CD4-positive, alpha-beta memory T cell (primary cell): ENCODE data around the gene KRTAP3-2. TPM values are rescaled to one million over a fixed set of nuclear protein-coding genes. Genes with fewer than 3 reads are reported as not detected.

Source experiments
- CTCF ChIA-PET: fragments of 350-600 bp; sonication (Branson Sonifier 250); formaldehyde crosslinking; loops from one replicate; lab custom pipeline; 2021; ENCODE audit warnings: inconsistent platforms; ENCODE audit not compliant: partially characterized antibody; lab: Charles Lee
- POLR2A ChIA-PET: fragments of 350-600 bp; sonication (Branson Sonifier 250); formaldehyde crosslinking; loops from one replicate; lab custom pipeline; 2021; ENCODE audit not compliant: partially characterized antibody; lab: Charles Lee
- DNase-seq, 5 donors: peaks; one replicate each; pipeline versions ENCODE4 v3.0.0 to v3.0.0-alpha.2; 2020 to 2022; ENCODE audit warnings: mixed read lengths in 1 of 5
- H3K27ac ChIP-seq: one replicate; pipeline ENCODE4 v1.7.0; 2013; ENCODE audit warnings: low read depth, low read length
- H3K27me3 ChIP-seq: 2 replicates; pipeline ENCODE4 v1.7.0; 2013; ENCODE audit warnings: mild to moderate bottlenecking, low read length, moderate library complexity; ENCODE audit not compliant: insufficient read depth
- H3K36me3 ChIP-seq: 2 replicates; pipeline ENCODE4 v1.7.0; 2013; ENCODE audit warnings: mild to moderate bottlenecking, low read length, moderate library complexity; ENCODE audit not compliant: insufficient read depth
- H3K4me1 ChIP-seq: 2 replicates; pipeline ENCODE4 v1.7.0; 2013; ENCODE audit warnings: mild to moderate bottlenecking, low read length, moderate library complexity; ENCODE audit not compliant: insufficient read depth
- H3K4me3 ChIP-seq, 2 donors: one replicate each; pipeline ENCODE4 v1.7.0; 2013; ENCODE audit warnings: low read length in 2 of 2, mild to moderate bottlenecking in 1 of 2
- H3K9me3 ChIP-seq, 2 donors: one replicate each; pipeline ENCODE4 v1.7.0; 2013; ENCODE audit warnings: low read length in 2 of 2, control low read depth in 1 of 2; ENCODE audit not compliant: control insufficient read depth in 1 of 2
- H3K27ac Mint-ChIP-seq, 7 donors: one replicate each; pipeline ENCODE4 v1.8.0; 2020 to 2021; ENCODE audit warnings: mixed read lengths in 7 of 7, mild to moderate bottlenecking in 6 of 7, inconsistent platforms in 3 of 7, moderate library complexity in 3 of 7
- H3K27me3 Mint-ChIP-seq, 2 donors: one replicate each; pipeline ENCODE4 v1.8.0; 2020 to 2021; ENCODE audit warnings: mixed read lengths in 2 of 2
- H3K36me3 Mint-ChIP-seq, 2 donors: one replicate each; pipeline ENCODE4 v1.8.0; 2020 to 2021; ENCODE audit warnings: mixed read lengths in 2 of 2, inconsistent platforms in 1 of 2, mild to moderate bottlenecking in 1 of 2
- H3K4me1 Mint-ChIP-seq, 4 donors: one replicate each; pipeline ENCODE4 v1.8.0; 2020 to 2021; ENCODE audit warnings: mixed read lengths in 4 of 4, mild to moderate bottlenecking in 1 of 4
- H3K4me3 Mint-ChIP-seq, 8 donors: one replicate each; pipeline ENCODE4 v1.8.0; 2020 to 2021; ENCODE audit warnings: mixed read lengths in 8 of 8, mild to moderate bottlenecking in 7 of 8, moderate library complexity in 6 of 8, inconsistent platforms in 3 of 8
- H3K9me3 Mint-ChIP-seq, 8 donors: one replicate each; pipeline ENCODE4 v1.8.0; 2020 to 2021; ENCODE audit warnings: mixed read lengths in 8 of 8, mild to moderate bottlenecking in 5 of 8, inconsistent platforms in 3 of 8, moderate library complexity in 1 of 8
- intact Hi-C: fragments of 100-400 bp; cut with micrococcal nuclease; formaldehyde crosslinking; loops from one replicate; pipeline ENCODE4 v1.15.1; 2023
- polyA plus RNA-seq, 2 donors: library from polyadenylated mRNA; unstranded; fragments of 300-500 nt; fragmentation: Illumina TruSeq; gene quantifications; one replicate each; pipeline ENCODE4 v1.2.3, GENCODE V29; 2021
- total RNA-seq, 2 experiments: library from RNA; stranded (reverse); gene quantifications; one replicate each; pipeline ENCODE4 v1.2.3, GENCODE V29; 2021

KRTAP3-2 gene
- total and polyA plus RNA-seq, 4 experiments from 2014 or later, result not detected

DNA sequence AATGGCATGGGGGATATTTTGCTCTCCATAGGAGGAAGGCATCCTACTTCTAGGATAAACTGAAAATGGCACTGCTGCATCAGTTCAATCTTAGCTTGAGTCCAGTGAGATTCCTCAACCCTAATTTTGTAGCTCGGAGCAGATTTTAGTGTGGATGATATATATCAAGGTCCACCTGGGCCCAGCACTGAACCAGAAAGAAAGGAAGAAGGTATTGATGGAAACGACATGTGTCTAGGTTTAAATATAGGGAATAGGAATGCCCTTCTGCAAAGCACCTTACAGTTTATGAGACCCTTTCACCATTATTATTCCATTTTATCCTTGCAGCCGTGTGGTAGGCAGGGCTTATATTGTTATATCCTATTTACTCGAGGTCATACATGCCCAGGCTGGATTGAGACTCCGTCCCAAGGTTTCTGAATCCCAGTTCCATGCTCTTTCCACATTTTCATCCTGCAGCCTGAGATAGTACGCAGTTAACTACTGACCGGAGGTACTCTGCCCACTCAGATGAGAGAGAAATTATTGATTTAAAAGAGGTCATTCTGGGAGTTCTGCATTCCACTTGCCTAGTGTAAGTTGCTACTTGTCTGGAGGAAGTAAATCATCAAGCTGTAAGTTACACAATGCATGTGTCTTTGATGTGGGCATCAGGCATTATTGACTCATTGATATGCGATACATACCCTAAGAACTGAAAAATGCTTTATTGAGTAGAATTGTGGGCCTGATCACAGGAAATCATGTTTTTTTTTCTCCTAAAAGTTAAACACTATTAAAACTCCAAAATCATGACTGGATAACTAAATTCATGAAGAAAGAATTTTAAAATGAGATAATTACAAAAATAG is 43.1 kb downstream of the KRTAP3-2 start:
- H3K27ac Mint-ChIP-seq, result no peak overlapping the region
- POLR2A ChIA-PET, result no interaction called here
- no peak overlapping the region for H3K4me3 ChIP-seq
- H3K36me3 Mint-ChIP-seq, result no peaks in the 10 kb centered on the region
- DNase-seq, result no peak
- no peak overlapping the region for H3K4me3 Mint-ChIP-seq
- peaks cover 4% of the 10 kb centered on the region for H3K27me3 ChIP-seq
- CTCF ChIA-PET, result no interaction called here
- H3K4me1 Mint-ChIP-seq, result no peaks in the 10 kb centered on the region
- H3K36me3 ChIP-seq, result no peaks in the 10 kb centered on the region
- intact Hi-C loops, result no loop called here
- H3K27ac ChIP-seq, result no peak overlapping the region
- H3K9me3 ChIP-seq, result no peaks in the 10 kb centered on the region
- no peaks in the 10 kb centered on the region for H3K4me1 ChIP-seq
- peaks cover 11 to 12% of the 10 kb centered on the region in 2 donors for H3K27me3 Mint-ChIP-seq
- peaks cover 0 to under 1% (median 0%) of the 10 kb centered on the region in 8 donors for H3K9me3 Mint-ChIP-seq

DNA sequence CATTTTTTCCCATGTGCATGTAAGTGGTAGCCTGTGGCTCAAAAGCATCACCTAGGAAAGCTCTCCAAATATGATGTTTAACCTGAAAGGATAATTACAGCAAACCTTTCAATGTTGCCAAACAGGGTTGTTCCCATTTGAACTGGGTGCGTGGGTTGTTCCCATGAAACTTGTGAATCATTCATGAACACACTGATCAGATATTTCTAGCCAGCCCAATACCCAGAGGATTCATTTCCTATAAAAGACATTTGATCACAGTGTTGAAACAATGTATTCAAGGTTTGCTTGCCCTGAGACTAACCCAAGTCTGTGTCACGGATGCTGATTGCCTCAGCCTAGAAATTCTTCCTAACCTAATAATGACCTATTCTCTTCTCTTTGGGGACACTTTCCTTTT is 45.8 kb downstream of the KRTAP3-2 start:
- POLR2A ChIA-PET, result no interaction called here
- intact Hi-C loops, result no loop called here
- CTCF ChIA-PET, result interaction anchor here (2.3 kb wide), 1 partner anchor 9 kb away, joined by 6 read pairs; no protein-coding TSS in a partner anchor
- Histone ChIP-seq H3K4me3 (no peak overlapping the region), H3K27ac (no peak overlapping the region), H3K4me1 (no peaks in the 10 kb centered on the region), H3K27me3 (peaks cover 4% of the 10 kb centered on the region), H3K9me3 (no peaks in the 10 kb centered on the region), H3K36me3 (no peaks in the 10 kb centered on the region)
- H3K36me3 Mint-ChIP-seq, result no peaks in the 10 kb centered on the region
- H3K9me3 Mint-ChIP-seq, result no peaks in the 10 kb centered on the region
- H3K4me3 Mint-ChIP-seq, result no peak overlapping the region
- DNase-seq, result no peak
- H3K27ac Mint-ChIP-seq, result peak overlapping the region in 1 of 7 donors; percentile 12
- H3K27me3 Mint-ChIP-seq, result peaks cover 18 to 25% of the 10 kb centered on the region in 2 donors
- H3K4me1 Mint-ChIP-seq, result no peaks in the 10 kb centered on the region

DNA sequence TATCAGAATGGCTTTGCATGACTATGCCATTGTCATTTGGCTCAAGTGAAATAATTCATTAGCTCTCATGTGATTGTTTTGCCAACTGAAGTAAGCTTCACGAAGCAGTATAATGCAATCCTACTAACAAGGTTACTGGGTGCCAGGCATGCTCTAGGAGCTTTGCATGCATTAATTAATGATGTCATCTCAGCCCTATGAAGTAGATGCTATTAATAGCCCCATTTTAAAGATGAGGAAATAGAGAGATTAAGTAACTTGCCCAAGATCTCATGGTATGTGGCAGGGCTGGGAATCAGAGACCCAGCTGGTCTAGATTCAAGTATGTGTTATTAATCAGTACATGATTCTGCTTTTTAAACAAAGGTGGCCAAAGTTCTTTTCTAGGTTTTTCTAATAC is 47.0 kb downstream of the KRTAP3-2 start:
- ChIA-PET CTCF (interaction anchor here (0.6 to 2.3 kb wide), 4 partner anchors 10 to 92 kb away, joined by 3 to 6 read pairs (median 4); partner anchors contain the start of gene KRT39), POLR2A (no interaction called here)
- H3K27me3 Mint-ChIP-seq, result peaks cover 23 to 35% of the 10 kb centered on the region in 2 donors
- H3K4me1 ChIP-seq, result no peaks in the 10 kb centered on the region
- no peak overlapping the region for H3K4me3 Mint-ChIP-seq
- H3K4me1 Mint-ChIP-seq, result no peaks in the 10 kb centered on the region
- no peak overlapping the region for H3K27ac ChIP-seq
- no peaks in the 10 kb centered on the region for H3K9me3 ChIP-seq
- intact Hi-C loops, result no loop called here
- DNase-seq, result no peak
- no peak overlapping the region for H3K4me3 ChIP-seq
- no peaks in the 10 kb centered on the region for H3K36me3 Mint-ChIP-seq
- H3K27ac Mint-ChIP-seq, result no peak overlapping the region
- no peaks in the 10 kb centered on the region for H3K9me3 Mint-ChIP-seq
- no peaks in the 10 kb centered on the region for H3K36me3 ChIP-seq
- H3K27me3 ChIP-seq, result peaks cover 4% of the 10 kb centered on the region

DNA sequence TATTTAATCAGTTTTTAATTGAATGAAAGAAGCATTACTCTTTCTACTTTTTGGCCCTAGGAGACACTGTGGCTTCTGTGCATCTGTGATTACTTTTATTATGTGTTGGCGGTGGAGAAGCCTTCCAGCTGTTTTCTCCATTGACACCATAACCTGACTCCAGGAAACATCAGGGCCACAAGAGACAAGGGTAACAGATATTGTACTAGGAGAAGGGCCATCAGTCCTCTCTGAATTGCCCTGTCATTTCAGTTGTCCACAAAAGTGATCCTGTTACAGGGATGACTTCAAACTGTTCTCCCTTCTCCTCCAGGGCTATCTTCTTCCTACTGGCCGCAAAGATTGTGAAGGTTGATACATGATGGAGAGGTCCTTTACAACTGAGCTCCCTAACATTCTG is 47.6 kb downstream of the KRTAP3-2 start:
- DNase-seq, result no peak
- ChIA-PET POLR2A (no interaction called here), CTCF (interaction anchor here (0.6 to 2.3 kb wide), 4 partner anchors 10 to 92 kb away, joined by 3 to 6 read pairs (median 4); partner anchors contain the start of gene KRT39)
- H3K36me3 Mint-ChIP-seq, result no peaks in the 10 kb centered on the region
- no peaks in the 10 kb centered on the region for H3K4me1 Mint-ChIP-seq
- H3K27ac ChIP-seq, result no peak overlapping the region
- no peaks in the 10 kb centered on the region for H3K9me3 Mint-ChIP-seq
- H3K4me1 ChIP-seq, result no peaks in the 10 kb centered on the region
- H3K36me3 ChIP-seq, result no peaks in the 10 kb centered on the region
- H3K9me3 ChIP-seq, result no peaks in the 10 kb centered on the region
- peaks cover 25 to 38% of the 10 kb centered on the region in 2 donors for H3K27me3 Mint-ChIP-seq
- H3K27me3 ChIP-seq, result peaks cover 4% of the 10 kb centered on the region
- no peak overlapping the region for H3K4me3 Mint-ChIP-seq
- no peak overlapping the region for H3K4me3 ChIP-seq
- H3K27ac Mint-ChIP-seq, result no peak overlapping the region
- intact Hi-C loops, result no loop called here

DNA sequence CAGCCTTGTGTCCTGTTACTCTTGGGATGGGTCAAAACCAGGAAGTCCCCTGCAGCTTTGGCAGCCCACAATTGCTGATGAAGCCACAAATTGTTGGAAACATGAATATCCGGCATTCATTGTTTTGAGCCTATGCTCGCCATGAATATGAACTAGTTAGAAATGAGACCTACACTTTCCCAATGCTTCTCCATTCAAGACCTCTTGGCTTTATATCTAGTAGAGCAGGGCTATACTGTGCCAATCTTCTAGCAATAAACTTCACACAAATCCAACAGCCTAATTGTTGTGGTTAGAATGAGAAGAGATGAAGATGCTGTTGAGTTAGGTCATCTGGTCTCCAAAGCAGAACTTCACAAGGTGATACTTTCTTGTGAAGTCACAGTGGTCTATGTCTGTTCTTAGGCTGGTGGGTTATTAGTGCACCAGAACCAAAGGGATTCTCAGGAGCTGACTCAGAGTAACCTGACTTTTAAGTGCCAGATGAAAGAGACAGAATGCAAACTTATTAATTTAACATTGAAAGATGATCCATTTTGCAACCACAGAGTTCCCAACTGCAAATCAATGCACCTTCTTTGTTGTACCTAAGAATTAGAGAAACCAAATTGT is 48.6 kb downstream of the KRTAP3-2 start:
- no peak overlapping the region for H3K27ac Mint-ChIP-seq
- Histone ChIP-seq H3K4me1 (no peaks in the 10 kb centered on the region), H3K36me3 (no peaks in the 10 kb centered on the region), H3K27me3 (peaks cover 4% of the 10 kb centered on the region), H3K9me3 (no peaks in the 10 kb centered on the region), H3K27ac (no peak overlapping the region), H3K4me3 (no peak overlapping the region)
- no peak for DNase-seq
- H3K4me1 Mint-ChIP-seq, result no peaks in the 10 kb centered on the region
- no peaks in the 10 kb centered on the region for H3K36me3 Mint-ChIP-seq
- H3K4me3 Mint-ChIP-seq, result no peak overlapping the region
- intact Hi-C loops, result no loop called here
- ChIA-PET CTCF (no interaction called here), POLR2A (no interaction called here)
- peaks cover 29 to 49% of the 10 kb centered on the region in 2 donors for H3K27me3 Mint-ChIP-seq
- no peaks in the 10 kb centered on the region for H3K9me3 Mint-ChIP-seq

DNA sequence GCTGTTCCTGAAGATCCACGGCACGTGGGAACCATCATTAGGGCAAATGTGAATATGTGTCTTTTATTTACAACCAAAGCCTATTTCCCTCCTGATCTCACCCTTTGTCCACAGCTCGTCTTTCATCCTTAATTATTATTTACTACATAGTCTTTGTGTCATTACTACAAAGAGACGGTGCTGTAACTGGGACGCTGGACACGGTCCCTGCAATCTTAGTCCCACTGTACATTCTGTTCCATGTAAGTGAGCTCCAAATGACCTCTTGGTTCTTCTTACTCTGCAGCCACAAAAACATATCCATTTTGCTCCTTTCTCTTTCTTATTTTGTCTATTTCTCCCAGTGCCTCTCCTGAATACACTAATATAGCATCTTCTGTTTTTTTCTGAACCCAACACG is 49.5 kb downstream of the KRTAP3-2 start:
- Mint-ChIP-seq H3K4me1 (no peaks in the 10 kb centered on the region), H3K36me3 (no peaks in the 10 kb centered on the region), H3K4me3 (peak overlapping the region in 1 of 8 donors; percentile 1), H3K9me3 (no peaks in the 10 kb centered on the region), H3K27ac (no peak overlapping the region), H3K27me3 (peaks cover 30 to 56% of the 10 kb centered on the region in 2 donors)
- CTCF ChIA-PET, result no interaction called here
- no peaks in the 10 kb centered on the region for H3K36me3 ChIP-seq
- H3K27me3 ChIP-seq, result peaks cover 4% of the 10 kb centered on the region
- intact Hi-C loops, result no loop called here
- DNase-seq, result no peak
- POLR2A ChIA-PET, result no interaction called here
- H3K4me1 ChIP-seq, result no peaks in the 10 kb centered on the region
- no peak overlapping the region for H3K4me3 ChIP-seq
- H3K9me3 ChIP-seq, result no peaks in the 10 kb centered on the region
- no peak overlapping the region for H3K27ac ChIP-seq

DNA sequence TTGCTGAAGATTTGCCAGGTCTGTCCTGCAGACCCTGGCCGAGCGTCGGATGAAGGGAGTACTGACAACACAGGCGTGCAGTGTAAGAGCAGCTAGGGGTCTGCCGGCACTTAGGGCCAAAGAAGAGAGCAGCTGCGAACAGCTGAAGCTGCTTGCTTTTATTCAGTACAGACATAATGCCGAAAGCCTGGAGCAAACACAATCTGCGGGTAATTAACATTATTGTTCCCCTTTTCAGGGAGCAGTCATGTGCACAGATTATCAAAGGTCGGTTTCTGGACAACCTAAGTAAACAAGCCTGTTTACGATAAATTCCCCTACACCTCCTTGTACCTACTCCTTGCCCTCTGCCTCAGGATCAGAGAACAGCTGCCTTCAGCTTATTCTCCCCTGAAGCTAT is 50.3 kb downstream of the KRTAP3-2 start:
- no peaks in the 10 kb centered on the region for H3K9me3 ChIP-seq
- Mint-ChIP-seq H3K4me3 (no peak overlapping the region), H3K9me3 (no peaks in the 10 kb centered on the region), H3K4me1 (no peaks in the 10 kb centered on the region), H3K27ac (no peak overlapping the region), H3K27me3 (peaks cover 28 to 60% of the 10 kb centered on the region in 2 donors), H3K36me3 (no peaks in the 10 kb centered on the region)
- no peak for DNase-seq
- POLR2A ChIA-PET, result no interaction called here
- CTCF ChIA-PET, result no interaction called here
- no peak overlapping the region for H3K4me3 ChIP-seq
- no peak overlapping the region for H3K27ac ChIP-seq
- no peaks in the 10 kb centered on the region for H3K4me1 ChIP-seq
- H3K27me3 ChIP-seq, result peaks cover 4% of the 10 kb centered on the region
- no peaks in the 10 kb centered on the region for H3K36me3 ChIP-seq
- intact Hi-C loops, result no loop called here
